Naive B cell (primary cell): ENCODE results near the gene CYP19A1. TPM values are rescaled to one million over a fixed set of nuclear protein-coding genes. Genes with fewer than 3 reads are reported as not detected.

Source experiments
- ATAC-seq, 2 donors: fragments of 150-1000 bp; cut with Tn5 transposase; 2 replicates each; pipeline ENCODE4 v1.10.0; 2021; ENCODE audit warnings: low read depth in 2 of 2, mild to moderate bottlenecking in 2 of 2, moderate library complexity in 2 of 2
- DNase-seq: peaks from one replicate; pipeline ENCODE4 v3.0.0; 2022
- H3K27ac Mint-ChIP-seq, 6 donors: one replicate each; pipeline ENCODE4 v1.8.0; 2020 to 2022; ENCODE audit warnings: mild to moderate bottlenecking in 6 of 6, mixed read lengths in 6 of 6, moderate library complexity in 5 of 6, inconsistent platforms in 2 of 6
- H3K27me3 Mint-ChIP-seq, 3 donors: one replicate each; pipeline ENCODE4 v1.8.0; 2021 to 2022; ENCODE audit warnings: mixed read lengths in 3 of 3, mild to moderate bottlenecking in 1 of 3
- H3K36me3 Mint-ChIP-seq, 2 donors: one replicate each; pipeline ENCODE4 v1.8.0; 2020 to 2022; ENCODE audit warnings: mixed read lengths in 2 of 2, inconsistent platforms in 1 of 2, mild to moderate bottlenecking in 1 of 2
- H3K4me1 Mint-ChIP-seq, 3 donors: one replicate each; pipeline ENCODE4 v1.8.0; 2020 to 2022; ENCODE audit warnings: mixed read lengths in 3 of 3, inconsistent platforms in 1 of 3, mild to moderate bottlenecking in 1 of 3, moderate library complexity in 1 of 3
- H3K4me3 Mint-ChIP-seq, 8 donors: one replicate each; pipeline ENCODE4 v1.8.0; 2020 to 2022; ENCODE audit warnings: mild to moderate bottlenecking in 8 of 8, mixed read lengths in 8 of 8, moderate library complexity in 8 of 8, inconsistent platforms in 2 of 8
- H3K9me3 Mint-ChIP-seq, 7 donors: one replicate each; pipeline ENCODE4 v1.8.0; 2020 to 2022; ENCODE audit warnings: mixed read lengths in 7 of 7, mild to moderate bottlenecking in 5 of 7, inconsistent platforms in 2 of 7, moderate library complexity in 1 of 7
- polyA plus RNA-seq, 6 donors: library from polyadenylated mRNA; unstranded; fragments of 300-500 nt; fragmentation: Illumina TruSeq; gene quantifications; one replicate each; pipeline ENCODE4 v1.2.3, GENCODE V29; 2021; ENCODE audit warnings: low read depth in 6 of 6

CYP19A1 gene
- polyA plus RNA-seq, 6 donors from 2014 or later = not detected

DNA sequence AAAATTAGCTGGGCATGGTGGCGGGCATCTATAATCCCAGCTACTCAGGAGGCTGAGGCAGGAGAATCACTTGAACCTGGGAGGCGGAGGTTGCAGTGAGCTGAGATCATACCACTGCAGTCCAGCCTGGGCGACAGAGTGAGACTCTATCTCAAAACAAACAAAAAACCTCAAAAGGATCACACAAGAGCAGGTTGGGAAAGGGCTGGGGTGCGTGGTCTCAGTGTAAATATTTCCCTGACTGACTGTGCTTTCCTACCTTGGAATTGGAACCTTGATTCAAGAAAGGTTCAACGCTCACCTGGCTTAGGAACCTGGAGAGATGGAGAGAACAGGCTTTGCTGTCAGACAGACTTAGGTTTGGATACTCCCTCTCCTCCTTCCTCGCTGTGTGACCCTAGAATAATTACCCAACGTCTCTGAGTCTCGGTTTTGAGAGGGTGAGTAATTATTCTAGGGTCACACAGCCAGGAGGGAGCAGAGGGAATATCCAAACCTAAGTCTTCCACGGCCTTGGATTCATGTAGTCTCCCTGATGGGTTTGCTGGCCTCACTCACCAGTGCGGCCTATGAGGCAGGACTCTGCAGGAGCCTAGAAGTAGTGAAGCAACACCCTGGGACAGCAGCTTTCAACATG is 24.6 kb downstream of the CYP19A1 start:
- H3K4me3 Mint-ChIP-seq = no peak overlapping the region
- H3K9me3 Mint-ChIP-seq = no peaks in the 10 kb centered on the region
- H3K4me1 Mint-ChIP-seq = no peaks in the 10 kb centered on the region
- peaks cover 0 to 18% (median 11%) of the 10 kb centered on the region in 3 donors for H3K27me3 Mint-ChIP-seq
- no peak for DNase-seq
- no peaks in the 10 kb centered on the region for H3K36me3 Mint-ChIP-seq
- ATAC-seq = no peak
- no peak overlapping the region for H3K27ac Mint-ChIP-seq

DNA sequence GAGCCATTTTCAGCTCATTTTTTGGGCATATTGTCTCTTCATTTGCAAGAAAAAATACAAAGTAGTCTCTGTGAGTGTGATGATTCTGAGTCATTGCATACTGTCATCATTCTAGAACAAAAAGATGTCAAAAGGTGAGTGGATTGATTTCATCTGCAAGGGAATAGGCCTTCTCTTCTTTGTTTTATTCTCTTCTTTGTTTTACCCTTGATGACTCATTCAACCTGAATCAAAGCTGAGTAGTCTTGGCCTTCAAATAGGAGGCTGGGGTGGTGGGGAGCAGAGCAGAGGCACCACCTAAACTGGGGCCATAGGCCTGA is 25.4 kb downstream of the CYP19A1 start:
- no peak overlapping the region for H3K4me3 Mint-ChIP-seq
- no peaks in the 10 kb centered on the region for H3K36me3 Mint-ChIP-seq
- peaks cover 0 to 18% (median 16%) of the 10 kb centered on the region in 3 donors for H3K27me3 Mint-ChIP-seq
- H3K4me1 Mint-ChIP-seq = no peaks in the 10 kb centered on the region
- H3K9me3 Mint-ChIP-seq = no peaks in the 10 kb centered on the region
- DNase-seq (no peak), ATAC-seq (no peak)
- no peak overlapping the region for H3K27ac Mint-ChIP-seq

DNA sequence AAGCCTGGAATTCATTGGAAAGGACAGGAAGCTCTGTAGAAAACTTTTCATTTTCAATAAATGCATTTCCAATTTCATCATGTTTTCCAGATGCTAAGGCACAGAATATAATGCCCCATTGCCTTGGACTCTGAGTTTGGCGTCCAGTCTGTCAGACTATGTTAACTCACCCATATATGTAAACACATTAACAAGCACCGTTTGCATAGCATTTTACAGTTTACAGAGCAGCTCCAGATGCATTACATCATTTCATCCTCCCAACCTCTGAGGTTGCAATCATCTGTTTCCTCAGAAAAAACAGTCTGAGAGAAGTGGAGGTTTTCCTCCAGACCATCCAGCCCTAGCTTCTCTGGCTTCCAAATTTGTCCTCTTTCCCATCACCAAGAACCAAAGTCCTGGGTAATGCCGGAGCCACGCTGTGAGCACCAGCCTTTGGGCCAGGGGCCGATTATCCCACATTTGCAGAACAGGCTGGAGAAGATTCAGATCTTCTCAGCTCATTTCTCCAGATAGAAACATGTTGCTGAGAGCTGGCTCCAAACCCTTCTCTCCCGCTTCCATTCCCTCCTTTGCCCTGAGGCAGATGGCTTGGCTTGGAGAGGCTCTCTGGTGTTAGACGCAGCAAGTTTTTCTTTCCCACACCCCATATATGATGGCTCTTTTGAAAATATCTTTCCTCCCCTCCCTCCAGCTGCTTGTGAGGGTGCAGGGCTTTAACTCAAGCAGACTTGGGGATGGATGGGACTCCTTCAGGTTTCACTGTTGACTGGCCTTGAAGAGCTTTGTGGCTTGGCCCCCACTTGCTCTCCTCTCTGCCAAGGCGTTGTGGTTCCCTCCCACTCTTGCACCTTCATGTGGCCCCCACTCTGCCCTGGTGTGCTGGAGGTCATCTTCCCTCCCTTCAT is 26.0 kb downstream of the CYP19A1 start:
- H3K27ac Mint-ChIP-seq = peak overlapping the region in 1 of 6 donors; percentile 76
- H3K4me1 Mint-ChIP-seq = no peaks in the 10 kb centered on the region
- no peaks in the 10 kb centered on the region for H3K36me3 Mint-ChIP-seq
- H3K27me3 Mint-ChIP-seq = peaks cover 0 to 23% (median 16%) of the 10 kb centered on the region in 3 donors
- H3K4me3 Mint-ChIP-seq = no peak overlapping the region
- ATAC-seq (no peak), DNase-seq (no peak)
- no peaks in the 10 kb centered on the region for H3K9me3 Mint-ChIP-seq

DNA sequence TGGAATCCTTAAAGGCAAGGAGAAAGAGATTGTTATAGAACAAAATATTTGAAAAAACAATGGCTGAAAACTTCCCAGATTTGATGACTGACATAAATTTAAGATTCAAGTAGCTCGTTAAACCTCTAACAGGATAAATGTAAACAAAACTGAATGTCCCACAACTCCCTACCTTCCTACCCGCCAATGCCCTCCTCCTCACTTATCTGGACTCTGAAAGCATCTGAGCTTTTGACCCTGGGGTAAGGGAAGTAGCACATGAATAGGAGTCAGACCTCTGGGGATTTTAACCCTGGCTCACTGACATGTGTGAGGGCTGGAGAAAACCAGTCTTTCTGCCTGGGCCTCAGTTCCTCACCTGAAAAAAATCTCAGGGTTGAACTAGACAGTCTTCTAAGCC is 26.9 kb downstream of the CYP19A1 start:
- no peak overlapping the region for H3K27ac Mint-ChIP-seq
- no peak overlapping the region for H3K4me3 Mint-ChIP-seq
- H3K27me3 Mint-ChIP-seq = peaks cover 5 to 29% (median 22%) of the 10 kb centered on the region in 3 donors
- no peaks in the 10 kb centered on the region for H3K36me3 Mint-ChIP-seq
- DNase-seq (no peak), ATAC-seq (no peak)
- no peaks in the 10 kb centered on the region for H3K9me3 Mint-ChIP-seq
- no peaks in the 10 kb centered on the region for H3K4me1 Mint-ChIP-seq

DNA sequence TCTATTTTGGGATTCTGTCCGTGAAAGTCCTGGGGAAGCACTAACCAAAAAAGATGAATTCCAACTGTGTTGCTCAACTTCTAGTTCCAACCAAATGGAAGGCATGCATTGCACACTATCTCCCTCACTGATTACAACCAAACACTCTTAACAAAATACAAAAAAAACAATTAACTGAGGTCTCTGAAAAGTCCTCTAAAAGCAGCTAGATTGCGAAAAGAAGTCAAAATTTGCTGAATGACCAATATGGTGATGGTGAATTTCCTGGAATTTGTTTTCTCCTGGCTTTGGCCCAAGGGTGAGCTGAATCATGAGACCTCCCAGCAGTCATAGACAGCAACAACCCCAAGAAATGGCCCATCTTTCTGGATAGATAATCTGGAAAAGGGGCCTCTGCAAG is 28.3 kb downstream of the CYP19A1 start:
- H3K4me3 Mint-ChIP-seq = no peak overlapping the region
- no peaks in the 10 kb centered on the region for H3K36me3 Mint-ChIP-seq
- peaks cover 6 to 31% (median 23%) of the 10 kb centered on the region in 3 donors for H3K27me3 Mint-ChIP-seq
- H3K9me3 Mint-ChIP-seq = no peaks in the 10 kb centered on the region
- ATAC-seq = no peak
- no peak for DNase-seq
- H3K4me1 Mint-ChIP-seq = no peaks in the 10 kb centered on the region
- H3K27ac Mint-ChIP-seq = no peak overlapping the region

DNA sequence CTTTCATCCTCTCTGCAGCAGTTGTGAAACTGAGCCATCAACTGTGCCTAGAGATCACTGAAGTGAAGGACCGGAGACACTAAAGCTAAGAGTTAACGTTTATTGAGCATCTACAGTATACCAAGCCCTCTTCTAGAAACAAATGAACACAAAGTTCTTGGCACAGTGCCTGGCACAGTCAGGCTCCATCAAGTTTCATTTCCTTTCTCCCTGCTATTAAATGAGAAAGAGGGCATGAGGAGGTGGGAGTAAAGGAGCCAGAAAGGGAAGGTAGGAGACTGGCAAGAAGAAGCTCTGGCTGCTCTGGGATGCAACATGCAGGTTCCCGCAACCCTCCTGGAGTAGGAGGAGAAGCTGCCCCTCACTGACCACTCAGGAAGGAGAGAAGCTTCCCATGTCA is 30.6 kb downstream of the CYP19A1 start:
- Mint-ChIP-seq H3K4me3 (no peak overlapping the region), H3K27ac (no peak overlapping the region), H3K36me3 (no peaks in the 10 kb centered on the region), H3K9me3 (no peaks in the 10 kb centered on the region), H3K4me1 (peaks cover 0 to 8% (median 6%) of the 10 kb centered on the region in 3 donors), H3K27me3 (peaks cover 6 to 26% (median 12%) of the 10 kb centered on the region in 3 donors)
- no peak for DNase-seq
- ATAC-seq = no peak

- ATAC-seq (no peak), DNase-seq (no peak)
- no peaks in the 10 kb centered on the region for H3K36me3 Mint-ChIP-seq
- H3K27ac Mint-ChIP-seq = no peak overlapping the region
- no peaks in the 10 kb centered on the region for H3K9me3 Mint-ChIP-seq
- H3K4me1 Mint-ChIP-seq = peaks cover 0 to 8% (median 6%) of the 10 kb centered on the region in 3 donors
- no peak overlapping the region for H3K4me3 Mint-ChIP-seq
- H3K27me3 Mint-ChIP-seq = peaks cover 6 to 21% (median 8%) of the 10 kb centered on the region in 3 donors
Observed at GRCh38 chr15:51307325-51307724, 31.1 kb downstream of the CYP19A1 start.

DNA sequence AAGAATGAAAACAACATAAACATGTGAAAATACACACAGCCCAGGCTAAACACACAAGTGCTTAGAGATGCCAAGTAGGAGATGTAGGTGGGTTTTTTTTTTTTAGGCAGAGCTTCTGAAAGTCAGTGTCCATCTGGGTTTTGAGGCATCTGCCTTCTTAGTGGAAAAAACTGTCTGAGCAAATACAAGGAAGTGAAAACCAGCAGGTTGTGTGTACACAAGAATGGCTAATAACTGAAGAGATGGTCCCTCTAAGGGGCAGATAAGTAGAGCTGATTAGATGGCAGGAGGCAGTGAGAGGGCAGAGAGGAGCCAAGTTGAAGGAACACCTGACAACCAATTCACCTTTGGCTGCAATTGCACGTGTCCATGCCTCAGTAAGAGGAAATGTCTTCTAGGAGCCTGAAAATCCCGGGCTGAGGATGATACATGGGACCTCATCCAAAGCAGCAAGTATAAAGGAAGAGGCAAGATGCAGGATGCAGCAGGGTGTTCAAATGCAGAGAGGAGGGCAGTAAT is 34.9 kb downstream of the CYP19A1 start:
- Mint-ChIP-seq H3K36me3 (no peaks in the 10 kb centered on the region), H3K27me3 (peaks cover 6 to 18% (median 8%) of the 10 kb centered on the region in 3 donors), H3K4me1 (peaks cover 0 to 8% (median 6%) of the 10 kb centered on the region in 3 donors), H3K27ac (peak overlapping the region in 2 of 6 donors; percentile 34 to 65), H3K9me3 (no peaks in the 10 kb centered on the region), H3K4me3 (no peak overlapping the region)
- no peak for DNase-seq
- no peak for ATAC-seq

- no peak overlapping the region for H3K27ac Mint-ChIP-seq
- no peaks in the 10 kb centered on the region for H3K36me3 Mint-ChIP-seq
- peaks cover 6 to 11% (median 8%) of the 10 kb centered on the region in 3 donors for H3K27me3 Mint-ChIP-seq
Observed at GRCh38 chr15:51302480-51302879, 35.9 kb downstream of the CYP19A1 start.

GRCh38 chr15:51299187-51300015 is 39.0 kb downstream of the CYP19A1 start:
- Mint-ChIP-seq H3K4me3 (no peak overlapping the region), H3K36me3 (no peaks in the 10 kb centered on the region), H3K27me3 (peaks cover 8 to 19% (median 12%) of the 10 kb centered on the region in 3 donors), H3K4me1 (peaks cover 0 to 8% (median 6%) of the 10 kb centered on the region in 3 donors), H3K9me3 (peaks cover 0 to 5% (median 0%) of the 10 kb centered on the region in 7 donors), H3K27ac (no peak overlapping the region)
- ATAC-seq = no peak
- DNase-seq = no peak

More at GRCh38 chr15:51302480-51302879, 35.9 kb downstream of the CYP19A1 start:
- no peak for ATAC-seq
- no peak overlapping the region for H3K4me3 Mint-ChIP-seq
- no peak for DNase-seq
- no peaks in the 10 kb centered on the region for H3K9me3 Mint-ChIP-seq
- peaks cover 0 to 8% (median 6%) of the 10 kb centered on the region in 3 donors for H3K4me1 Mint-ChIP-seq

DNA sequence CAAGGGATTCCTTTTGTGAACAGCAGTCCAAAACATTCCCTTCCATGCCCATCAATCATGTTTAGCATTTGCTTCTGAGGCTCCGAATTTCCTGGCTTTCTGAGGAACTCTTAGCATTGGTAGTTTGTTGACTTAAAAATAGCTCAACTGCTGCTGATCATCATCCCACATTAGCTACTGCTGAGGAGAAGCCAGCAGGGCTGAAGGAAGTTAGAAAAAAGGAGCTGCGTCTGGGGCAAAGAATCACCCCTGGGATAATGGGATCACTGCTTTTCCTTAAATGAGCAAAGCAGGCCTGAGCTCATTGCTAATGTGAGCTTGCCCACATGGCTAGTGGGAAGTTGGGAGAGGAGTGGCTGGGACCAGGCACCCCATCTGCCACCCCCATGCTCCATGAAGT is 39.8 kb downstream of the CYP19A1 start:
- Mint-ChIP-seq H3K27me3 (peaks cover 8 to 20% (median 12%) of the 10 kb centered on the region in 3 donors), H3K4me1 (peaks cover 0 to 5% (median 3%) of the 10 kb centered on the region in 3 donors), H3K4me3 (no peak overlapping the region), H3K27ac (no peak overlapping the region), H3K36me3 (no peaks in the 10 kb centered on the region), H3K9me3 (peaks cover 0 to 5% (median 0%) of the 10 kb centered on the region in 7 donors)
- ATAC-seq (no peak), DNase-seq (no peak)

GRCh38 chr15:51290720-51291119 is 47.7 kb downstream of the CYP19A1 start:
- H3K9me3 Mint-ChIP-seq = peaks cover 0 to 13% (median 5%) of the 10 kb centered on the region in 7 donors
- H3K27me3 Mint-ChIP-seq = peaks cover 5 to 30% (median 22%) of the 10 kb centered on the region in 3 donors
- H3K36me3 Mint-ChIP-seq = no peaks in the 10 kb centered on the region
- H3K27ac Mint-ChIP-seq = no peak overlapping the region
- H3K4me1 Mint-ChIP-seq = peaks cover 0 to 6% (median 0%) of the 10 kb centered on the region in 3 donors
- no peak for ATAC-seq
- H3K4me3 Mint-ChIP-seq = no peak overlapping the region
- DNase-seq = no peak

GRCh38 chr15:51289290-51289689 is 49.1 kb downstream of the CYP19A1 start:
- H3K9me3 Mint-ChIP-seq = peaks cover 0 to 11% (median 2%) of the 10 kb centered on the region in 7 donors
- ATAC-seq = no peak
- H3K27ac Mint-ChIP-seq = no peak overlapping the region
- H3K36me3 Mint-ChIP-seq = no peaks in the 10 kb centered on the region
- peaks cover 0 to 24% (median 15%) of the 10 kb centered on the region in 3 donors for H3K27me3 Mint-ChIP-seq
- DNase-seq = no peak
- H3K4me1 Mint-ChIP-seq = peaks cover 0 to 6% (median 0%) of the 10 kb centered on the region in 3 donors
- peak overlapping the region in 1 of 8 donors; percentile 40 for H3K4me3 Mint-ChIP-seq
